Brain microvascular endothelial cell (primary cell): Measurements from ENCODE around the gene NPIPA2.
A peak's percentile ranks its signal among the peaks of the same experiment; 100 is the strongest.
"Not testable (repeated sequence)": the region's sequence is repeated elsewhere in the genome, so short reads cannot be mapped to it uniquely, and the experiment has no call there.

Source experiments
- DNase-seq: peaks from one replicate; pipeline ENCODE4 v3.0.0-alpha.2; 2020
- H3K27ac ChIP-seq: fragments of 250-450 bp; sonication (Bioruptor Pico); 2 replicates; pipeline ENCODE4 v1.5.1; 2020; ENCODE audit warnings: mild to moderate bottlenecking, moderate library complexity
- H3K27me3 ChIP-seq: fragments of 250-450 bp; sonication (Bioruptor Pico); replicated peaks from 2 replicates; pipeline ENCODE4 v1.5.1; 2020; ENCODE audit warnings: mild to moderate bottlenecking
- H3K36me3 ChIP-seq: fragments of 250-450 bp; sonication (Bioruptor Pico); replicated peaks from 2 replicates; pipeline ENCODE4 v1.5.1; 2020; ENCODE audit warnings: mild to moderate bottlenecking
- H3K4me3 ChIP-seq: 2 replicates; pipeline ENCODE4 v1.5.1; 2011; ENCODE audit warnings: low read depth, mild to moderate bottlenecking, control low read depth, low read length, moderate library complexity
- in situ Hi-C: cut with HindIII; loops from 2 replicates; pipeline ENCODE4 v1.10.0; 2017; ENCODE audit warnings: low sequenced_read_pairs, low pct_ligation_motif_present

Gene NPIPA2

DNA sequence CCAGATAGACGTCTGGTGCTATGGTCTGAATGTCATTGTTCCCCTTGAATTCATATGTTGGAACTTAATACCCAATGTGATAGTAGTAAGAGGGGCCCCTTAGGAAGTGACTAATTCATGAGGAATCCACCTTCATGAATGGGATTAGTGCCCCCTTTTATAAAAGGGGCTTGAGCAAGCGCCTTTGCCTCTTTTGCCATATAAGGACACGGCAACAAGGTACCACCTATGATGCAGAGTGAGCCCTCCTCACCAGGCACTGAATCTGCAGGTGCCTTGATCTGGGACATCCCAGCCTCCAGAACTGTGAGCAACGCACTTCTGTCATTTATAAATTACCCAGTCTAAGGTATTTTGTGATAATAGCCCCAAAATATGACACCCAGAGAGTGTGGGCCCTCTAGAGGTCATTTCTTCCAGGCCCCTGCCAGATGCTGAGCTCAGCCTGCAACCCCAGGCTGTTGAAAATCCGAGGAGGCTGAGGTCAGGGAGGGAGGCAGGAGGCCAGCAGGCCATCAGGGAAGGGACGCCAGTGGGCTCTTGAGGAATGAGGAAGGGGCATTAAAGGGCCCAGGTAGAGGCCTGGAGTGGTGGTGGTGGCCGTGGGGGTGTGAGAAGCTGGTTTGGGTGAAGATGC is 48.1 kb downstream of the NPIPA2 start:
- H3K36me3 ChIP-seq, H3K27me3 ChIP-seq, in situ Hi-C loops, H3K4me3 ChIP-seq, DNase-seq, H3K27ac ChIP-seq: not testable (repeated sequence)

DNA sequence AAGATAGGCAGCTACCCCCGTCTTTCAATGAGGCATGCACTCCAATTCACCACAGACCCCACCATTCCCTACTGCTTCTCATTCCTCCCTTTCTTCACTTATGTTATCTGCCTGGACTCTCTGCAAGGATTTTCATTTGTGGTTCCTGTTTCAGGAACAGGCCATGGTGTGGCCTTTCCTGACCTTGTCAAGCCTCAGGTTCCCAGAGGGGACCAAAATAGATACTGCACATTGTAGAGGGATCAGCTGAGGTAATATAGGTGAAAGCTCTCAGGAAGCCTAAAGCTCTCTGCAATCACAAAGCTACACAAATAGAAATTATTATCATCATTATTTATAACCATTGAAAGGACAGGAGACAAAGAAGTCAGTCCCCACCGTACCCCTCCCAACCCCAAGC is 50.6 kb downstream of the NPIPA2 start:
- in situ Hi-C loops, H3K27ac ChIP-seq, H3K4me3 ChIP-seq, H3K27me3 ChIP-seq, DNase-seq, H3K36me3 ChIP-seq: not testable (repeated sequence)

DNA sequence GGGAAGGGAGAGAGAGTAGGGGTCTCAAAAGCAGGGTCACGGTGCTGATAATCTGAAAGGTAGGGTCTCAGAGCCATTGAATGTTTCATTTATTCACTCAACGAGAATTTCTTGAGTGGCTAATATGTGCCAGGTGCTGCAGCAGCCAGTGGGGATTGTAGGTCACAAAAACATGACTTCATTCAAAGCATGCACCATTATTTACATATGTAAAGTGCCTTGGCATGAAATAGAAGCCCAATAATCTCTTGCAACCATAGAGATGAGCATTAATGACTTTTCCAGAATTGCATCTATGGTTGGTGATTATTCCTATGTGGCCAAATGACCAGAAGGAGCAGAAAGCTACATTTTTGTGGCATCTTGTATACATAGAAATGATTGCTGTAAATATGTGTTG is 55.2 kb downstream of the NPIPA2 start:
- H3K27ac ChIP-seq, in situ Hi-C loops, H3K27me3 ChIP-seq, H3K36me3 ChIP-seq, DNase-seq, H3K4me3 ChIP-seq: not testable (repeated sequence)

DNA sequence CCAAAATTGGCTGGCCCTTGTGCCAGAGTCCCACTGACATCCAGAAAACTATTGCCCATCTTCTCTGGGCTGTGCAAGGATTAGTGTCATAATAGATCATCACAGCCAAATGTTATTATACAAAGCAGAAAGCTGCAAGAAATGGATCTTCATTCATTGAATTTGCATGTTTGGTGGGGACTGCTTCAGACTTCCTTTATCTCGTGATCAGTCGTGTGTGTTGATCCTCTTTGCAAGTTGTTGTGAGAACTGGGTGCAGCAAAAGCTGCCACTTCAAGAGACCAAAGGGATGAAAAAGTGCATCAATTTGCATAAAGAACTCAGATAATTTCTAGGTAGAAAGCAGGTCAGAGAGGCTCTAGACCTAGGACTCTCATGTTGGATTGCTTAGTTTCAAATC is 61.2 kb downstream of the NPIPA2 start:
- H3K27me3 ChIP-seq, H3K4me3 ChIP-seq, H3K27ac ChIP-seq, DNase-seq, H3K36me3 ChIP-seq, in situ Hi-C loops: not testable (repeated sequence)

DNA sequence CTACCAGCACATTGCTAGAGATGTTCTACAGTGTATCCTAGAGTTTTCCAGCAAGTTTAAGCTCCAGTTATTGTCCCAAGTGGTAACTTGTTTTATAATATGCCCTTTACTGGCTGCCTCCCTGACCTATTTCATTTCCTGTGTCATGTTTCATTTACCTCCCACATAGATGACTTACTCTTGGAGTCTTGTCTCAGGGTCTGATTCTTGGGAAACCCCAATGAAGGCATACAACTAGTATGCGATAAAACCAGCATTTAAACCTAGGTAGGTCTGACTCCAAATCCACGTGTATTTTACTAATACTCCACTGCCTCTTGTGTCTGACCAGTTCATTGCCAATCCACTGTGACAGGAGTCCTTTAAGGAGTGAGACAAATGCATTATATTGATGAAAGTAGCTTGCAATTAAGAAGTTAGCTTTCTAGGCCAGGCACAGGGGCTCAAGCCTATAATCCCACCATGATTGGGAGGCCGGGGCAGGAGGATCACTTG is 64.9 kb downstream of the NPIPA2 start:
- H3K4me3 ChIP-seq, H3K36me3 ChIP-seq, in situ Hi-C loops, H3K27me3 ChIP-seq, H3K27ac ChIP-seq: not testable (repeated sequence)
- peak; percentile 5 for DNase-seq

DNA sequence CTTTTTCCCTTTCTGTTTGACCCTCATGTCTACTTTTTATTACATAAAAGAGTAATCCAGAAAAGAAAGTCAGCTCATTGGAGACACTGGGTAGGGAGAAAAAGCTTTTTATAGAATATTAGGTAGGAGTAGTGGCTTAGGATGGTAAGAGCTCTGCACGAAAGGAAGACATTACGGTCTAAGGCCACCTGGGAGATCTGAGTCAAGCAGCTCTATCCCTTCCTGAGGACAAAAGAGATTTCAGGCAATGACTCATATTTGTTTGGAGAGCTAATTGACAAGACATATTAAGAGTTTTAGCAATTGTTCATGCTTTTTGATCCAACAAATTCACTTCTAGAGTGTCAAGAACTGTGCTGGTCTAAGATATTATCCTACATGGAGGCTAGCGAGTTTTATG is 71.6 kb downstream of the NPIPA2 start:
- in situ Hi-C loops, H3K36me3 ChIP-seq: not testable (repeated sequence)

More for the DNA sequence above, 71.6 kb downstream of the NPIPA2 start:
- not testable (repeated sequence) for H3K4me3 ChIP-seq, H3K27ac ChIP-seq, H3K27me3 ChIP-seq, DNase-seq
